ENCODE data around the gene ADPRHL1.

The ADPRHL1 gene

GRCh38 chr13:113428871-113429607 lies 24.2 kb downstream of the ADPRHL1 start:
- DNase-seq: no peak

- no peak for DNase-seq
These were observed 24.8 kb downstream of the ADPRHL1 start for GRCh38 chr13:113428469-113428865.

GRCh38 chr13:113427562-113428468 lies 25.5 kb downstream of the ADPRHL1 start:
- DNase-seq: no peak

GRCh38 chr13:113426591-113426986 lies 26.7 kb downstream of the ADPRHL1 start:
- no peak for DNase-seq

- DNase-seq: no peak
These were observed 27.2 kb downstream of the ADPRHL1 start for GRCh38 chr13:113425941-113426590.

DNA sequence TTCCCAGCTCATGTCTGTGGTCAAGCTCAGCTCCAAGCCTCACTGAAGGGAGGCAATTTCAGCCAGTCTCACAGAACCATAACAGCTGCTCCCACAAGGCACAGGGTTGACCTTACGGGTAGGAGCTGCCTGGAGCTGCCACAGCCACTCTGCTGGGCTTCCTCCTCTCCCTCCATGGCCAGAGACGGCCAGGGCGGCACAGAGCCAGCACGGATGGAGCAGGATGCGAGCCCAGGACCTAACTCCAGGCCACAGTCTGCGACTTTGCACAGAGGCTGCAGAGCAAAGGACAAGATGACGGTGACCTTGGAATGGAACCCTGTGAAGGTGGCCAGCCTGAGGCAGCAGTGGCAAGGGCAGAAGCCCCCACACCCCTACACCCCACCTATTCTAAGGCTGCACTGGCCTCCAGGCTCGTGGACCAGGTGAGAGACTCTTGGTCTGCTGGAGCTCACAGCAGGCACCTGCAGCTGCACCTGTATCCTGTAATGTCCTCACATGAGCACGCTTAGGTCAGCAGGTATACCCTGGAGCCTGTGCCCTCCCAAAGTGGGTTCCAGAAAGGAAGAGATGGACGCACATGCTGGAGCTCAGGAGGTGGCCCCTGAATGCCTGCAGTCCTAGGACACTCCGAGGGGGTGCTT lies 29.6 kb downstream of the ADPRHL1 start:
- DNase-seq: no peak

GRCh38 chr13:113422807-113423519 lies 30.3 kb downstream of the ADPRHL1 start:
- DNase-seq: no peak

DNA sequence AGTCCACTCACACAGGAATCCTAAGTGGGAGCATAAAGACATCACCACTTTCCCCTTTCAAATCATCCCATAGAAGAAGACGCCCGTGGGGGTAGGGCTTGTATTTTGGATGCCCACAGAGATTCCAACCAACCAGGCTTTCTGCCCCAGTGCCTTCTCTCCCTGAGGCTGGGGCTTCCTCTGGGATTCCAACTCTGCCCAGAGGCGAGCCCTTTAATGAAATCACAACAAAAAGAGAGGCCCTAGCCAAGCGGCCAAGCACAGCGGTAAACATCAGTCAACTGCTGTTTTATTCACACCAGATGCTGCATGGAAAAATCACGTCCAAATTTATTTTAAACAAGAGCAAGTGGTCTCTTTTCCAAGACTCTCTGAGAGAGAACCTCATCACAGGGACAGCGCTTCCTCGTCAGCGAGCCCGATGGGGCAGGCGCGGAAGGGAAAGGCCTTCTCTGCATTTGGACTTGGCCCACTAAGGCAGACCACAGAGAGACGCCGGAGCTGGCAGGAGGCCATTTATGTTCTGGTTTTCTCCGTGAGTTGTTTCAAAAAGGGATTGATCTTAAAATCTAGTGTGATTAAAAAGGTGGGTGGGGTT lies 31.5 kb downstream of the ADPRHL1 start:
- DNase-seq: no peak

- DNase-seq: no peak
These were observed 32.3 kb downstream of the ADPRHL1 start for GRCh38 chr13:113420833-113421600.

- no peak for DNase-seq
These were observed 33.1 kb downstream of the ADPRHL1 start for GRCh38 chr13:113420232-113420631.

- DNase-seq: no peak
These were observed 33.6 kb downstream of the ADPRHL1 start for GRCh38 chr13:113419531-113420193.

DNA sequence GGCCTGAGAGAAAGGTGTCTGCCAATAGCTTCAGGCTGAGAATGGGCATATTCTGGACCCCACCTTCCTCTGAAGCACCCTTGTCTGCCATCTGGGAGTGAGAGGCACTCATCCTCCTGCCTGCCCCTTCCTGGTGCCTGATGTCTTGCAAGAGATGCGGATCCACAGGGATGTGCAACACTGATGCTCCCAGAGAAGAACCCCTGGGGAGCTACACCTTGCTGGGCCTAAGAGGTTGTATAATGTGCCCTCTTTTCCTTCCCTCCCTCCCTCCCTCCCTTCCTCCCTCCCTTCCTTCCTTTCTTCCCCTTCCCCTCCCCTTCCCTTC lies 34.6 kb downstream of the ADPRHL1 start:
- no peak for DNase-seq

- no peak for DNase-seq
These were observed 35.2 kb downstream of the ADPRHL1 start for GRCh38 chr13:113417836-113418721.

DNA sequence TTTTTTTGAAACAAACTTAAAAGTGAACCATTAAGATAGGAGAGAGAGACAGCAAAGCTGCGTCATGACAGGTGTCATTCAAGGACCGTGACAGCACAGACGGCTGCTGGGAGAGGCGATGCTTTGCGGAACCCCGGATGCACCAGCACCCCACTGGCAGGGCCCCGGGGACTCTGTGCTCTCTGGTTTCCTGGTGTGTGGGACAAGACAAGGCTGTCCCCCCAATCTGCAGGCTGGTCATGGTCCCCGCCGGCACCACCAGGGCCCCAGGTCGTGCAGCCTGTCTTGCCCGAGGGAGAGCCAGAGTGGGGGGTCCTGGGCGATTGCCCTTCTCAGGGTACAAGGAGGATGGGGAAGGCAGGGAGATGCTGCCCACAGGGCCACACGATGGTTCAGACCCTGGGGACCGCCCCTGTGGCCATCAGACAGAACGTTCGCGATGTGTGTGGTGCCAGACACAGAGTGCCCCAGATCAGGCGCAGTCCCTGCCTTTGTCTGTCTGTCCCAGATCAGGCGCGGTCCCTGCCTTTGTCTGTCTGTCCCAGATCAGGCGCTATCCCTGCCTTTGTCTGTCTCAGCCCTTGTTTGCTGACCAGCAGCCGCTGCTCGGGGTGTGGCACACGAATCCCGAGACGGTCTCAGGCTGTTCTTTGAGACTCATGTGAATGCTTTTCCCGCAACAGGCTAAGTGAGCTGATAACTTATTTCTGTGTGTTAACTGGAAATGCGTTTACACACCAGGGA lies 36.1 kb downstream of the ADPRHL1 start:
- no peak for DNase-seq

- no peak for DNase-seq
These were observed 37.5 kb downstream of the ADPRHL1 start for GRCh38 chr13:113415825-113416224.

- DNase-seq: no peak
These were observed 38.3 kb downstream of the ADPRHL1 start for GRCh38 chr13:113415032-113415431.

- DNase-seq: no peak
These were observed 39.0 kb downstream of the ADPRHL1 start for GRCh38 chr13:113414335-113414734.

DNA sequence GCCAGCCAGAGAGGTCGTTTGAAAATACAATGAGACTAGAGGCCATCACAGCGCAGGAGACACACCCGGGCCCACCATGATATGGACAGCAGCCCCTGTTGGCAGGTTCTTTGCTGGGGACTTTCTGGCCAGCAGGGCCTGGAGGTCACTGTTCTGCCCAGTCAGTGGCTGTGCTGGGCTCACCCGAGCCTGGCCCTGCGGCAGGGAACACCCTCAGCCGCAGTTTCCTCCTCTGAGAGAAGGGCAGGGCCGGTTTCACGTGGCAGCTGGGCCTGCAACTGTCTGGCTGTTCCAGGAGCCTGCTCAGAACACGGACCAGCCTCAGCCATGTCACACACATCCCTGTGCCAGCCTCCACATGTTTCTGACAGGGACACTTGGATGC lies 39.4 kb downstream of the ADPRHL1 start:
- DNase-seq: no peak
